DND-41 (cell line): ENCODE measurements around the gene HKDC1.

Experiments
- CTCF ChIP-seq: IDR thresholded peaks from 2 replicates; pipeline ENCODE4 v1.5.1; 2012; ENCODE audit warnings: borderline replicate concordance, low read length, moderate library complexity, mild to moderate bottlenecking; ENCODE audit not compliant: poor library complexity, severe bottlenecking; ENCODE audit errors: extremely low read depth
- EZH2 ChIP-seq: IDR thresholded peaks from 3 replicates; pipeline ENCODE4 v1.6.1; 2012; ENCODE audit warnings: borderline replicate concordance, low read depth, mild to moderate bottlenecking, moderate library complexity, low read length, inconsistent platforms; ENCODE audit not compliant: severe bottlenecking

DNA sequence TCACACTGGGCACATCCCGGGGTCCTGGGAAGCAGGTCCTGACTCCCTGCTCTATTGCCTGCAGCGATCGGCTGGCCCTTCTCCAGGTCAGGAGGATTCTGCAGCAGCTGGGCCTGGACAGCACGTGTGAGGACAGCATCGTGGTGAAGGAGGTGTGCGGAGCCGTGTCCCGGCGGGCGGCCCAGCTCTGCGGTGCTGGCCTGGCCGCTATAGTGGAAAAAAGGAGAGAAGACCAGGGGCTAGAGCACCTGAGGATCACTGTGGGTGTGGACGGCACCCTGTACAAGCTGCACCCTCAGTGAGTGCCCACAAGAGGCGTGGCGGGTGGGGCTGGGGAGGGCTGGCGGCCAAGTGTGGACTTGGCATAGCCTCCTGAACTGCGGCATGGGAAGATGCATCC lies 45.4 kb downstream of the HKDC1 start:
- TF ChIP-seq CTCF = no peak
- TF ChIP-seq EZH2 = no peak
